PC-3 (cell line): ENCODE results near the gene UBE3C. TPM values are rescaled to one million over a fixed set of nuclear protein-coding genes. Genes with fewer than 3 reads are reported as not detected.

Experiments
- ATAC-seq: fragments of 200-7000 bp; cut with Tn5 transposase; 2 replicates; pipeline ENCODE4 v1.9.1; 2020; ENCODE audit warnings: mild to moderate bottlenecking, moderate library complexity
- BruUV-seq: library from RNA; stranded (reverse); fragments of 400-500 nt; replicated peaks from 2 replicates; lab custom pipeline; 2021; lab: Mats Ljungman, UMichigan
- CTCF ChIA-PET: fragments of 300-600 bp; sonication (Branson Sonifier 250); formaldehyde crosslinking; loops from one replicate; lab custom pipeline; 2022; ENCODE audit warnings: antibody characterized with exemption; lab: Charles Lee
- POLR2A ChIA-PET: fragments of 300-600 bp; sonication (Branson Sonifier 250); formaldehyde crosslinking; loops from one replicate; lab custom pipeline; 2022; ENCODE audit warnings: antibody characterized with exemption; ENCODE audit not compliant: unreplicated experiment; lab: Charles Lee
- DNase-seq: peaks from one replicate; pipeline ENCODE4 v3.0.0-alpha.2; 2015
- H2AFZ ChIP-seq: fragments of 300-600 bp; sonication (generic); 2 replicates; pipeline ENCODE4 v1.6.0; 2016; ENCODE audit warnings: antibody characterized with exemption, low read length
- H3F3A ChIP-seq: fragments of 300-600 bp; sonication (generic); one replicate; pipeline ENCODE4 v1.6.0; 2017; ENCODE audit warnings: antibody characterized with exemption, low read length, control low read depth, mild to moderate bottlenecking; ENCODE audit not compliant: unreplicated experiment
- H3K27ac ChIP-seq: fragments of 300-600 bp; sonication (generic); 2 replicates; pipeline ENCODE4 v1.5.1; 2016; ENCODE audit warnings: mild to moderate bottlenecking, low read length
- H3K27me3 ChIP-seq: fragments of 300-600 bp; sonication (generic); 2 replicates; pipeline ENCODE4 v1.6.1; 2016; ENCODE audit warnings: low read length, mixed read lengths
- H3K36me3 ChIP-seq: fragments of 300-600 bp; sonication (generic); 2 replicates; pipeline ENCODE4 v1.6.1; 2016; ENCODE audit warnings: low read depth, mixed run types, low read length, mixed read lengths
- H3K4me1 ChIP-seq: fragments of 300-600 bp; sonication (generic); 2 replicates; pipeline ENCODE4 v1.5.1; 2016; ENCODE audit warnings: low read length; ENCODE audit not compliant: insufficient read depth
- H3K4me2 ChIP-seq: fragments of 300-600 bp; sonication (generic); 2 replicates; pipeline ENCODE4 v1.6.0; 2016; ENCODE audit warnings: low read length
- H3K4me3 ChIP-seq: fragments of 300-600 bp; sonication (generic); 2 replicates; pipeline ENCODE4 v1.5.1; 2016; ENCODE audit warnings: mild to moderate bottlenecking, low read length, mixed read lengths
- H3K79me2 ChIP-seq: fragments of 300-600 bp; sonication (generic); 2 replicates; pipeline ENCODE4 v1.6.1; 2017; ENCODE audit warnings: low read length, mixed read lengths
- H3K9ac ChIP-seq: fragments of 300-600 bp; sonication (generic); 2 replicates; pipeline ENCODE4 v1.6.0; 2016; ENCODE audit warnings: mild to moderate bottlenecking, low read length
- H3K9me2 ChIP-seq: fragments of 300-600 bp; sonication (generic); replicated peaks from 2 replicates; pipeline ENCODE4 v1.6.1; 2016; ENCODE audit warnings: mixed run types, low read length, mixed read lengths
- H3K9me3 ChIP-seq: fragments of 300-600 bp; sonication (generic); 2 replicates; pipeline ENCODE4 v1.6.1; 2016; ENCODE audit warnings: low read length, mixed read lengths
- H4K20me1 ChIP-seq: fragments of 300-600 bp; sonication (generic); 2 replicates; pipeline ENCODE4 v1.6.1; 2016; ENCODE audit warnings: low read length, mixed read lengths
- CTCF ChIP-seq: fragments of 300-600 bp; sonication (generic); conservative IDR thresholded peaks from 2 replicates; pipeline ENCODE4 v1.5.1; 2017; ENCODE audit warnings: antibody characterized with exemption, low read depth, mild to moderate bottlenecking, low read length
- EZH2 ChIP-seq: fragments of 300-600 bp; sonication (generic); IDR thresholded peaks from one replicate; pipeline ENCODE4 v1.6.1; 2017; ENCODE audit warnings: antibody characterized with exemption, mild to moderate bottlenecking, low read length; ENCODE audit not compliant: unreplicated experiment
- EZH2phosphoT487 ChIP-seq: fragments of 300-600 bp; sonication (generic); IDR thresholded peaks from 2 replicates; pipeline ENCODE4 v1.6.1; 2018; ENCODE audit warnings: mild to moderate bottlenecking, antibody characterized with exemption, low read length, borderline replicate concordance
- intact Hi-C: fragments of 100-400 bp; cut with micrococcal nuclease; formaldehyde crosslinking; loops from 2 replicates; pipeline ENCODE4 v1.9.0; 2023
- total RNA-seq: library from RNA; depleted of rRNA; stranded (reverse); fragments of >200 nt; gene quantifications from 2 replicates; pipeline ENCODE4 v1.2.3, GENCODE V29; 2014

The UBE3C gene
- total RNA-seq, 1 experiment from 2014 or later = 86.6 TPM

GRCh38 chr7:157299317-157299612 is 160.5 kb downstream of the UBE3C start:
- no peak for ATAC-seq
- Histone ChIP-seq H3K27ac (no peak overlapping the region), H3K4me1 (peaks cover 27% of the 10 kb centered on the region), H3K36me3 (no peaks in the 10 kb centered on the region), H3K4me3 (no peak overlapping the region), H4K20me1 (no peaks in the 10 kb centered on the region), H3K9me3 (no peaks in the 10 kb centered on the region), H2AFZ (no peak overlapping the region), H3K9ac (no peak overlapping the region), H3K4me2 (no peak overlapping the region), H3F3A (no peaks in the 10 kb centered on the region), H3K9me2 (no peaks in the 10 kb centered on the region), H3K79me2 (no peaks in the 10 kb centered on the region), H3K27me3 (no peaks in the 10 kb centered on the region)
- DNase-seq = no peak
- BruUV-seq = no TSS peak
- POLR2A ChIA-PET = no interaction called here
- CTCF ChIA-PET = no interaction called here
- intact Hi-C loops = no loop called here
- TF ChIP-seq EZH2phosphoT487 = no peak
- TF ChIP-seq CTCF = no peak
- no peak for TF ChIP-seq EZH2

- Histone ChIP-seq H3K9ac (no peak overlapping the region), H3K9me3 (no peaks in the 10 kb centered on the region), H3K4me1 (peaks cover 27% of the 10 kb centered on the region), H3K27me3 (no peaks in the 10 kb centered on the region), H3K4me3 (no peak overlapping the region), H3K36me3 (no peaks in the 10 kb centered on the region), H3K27ac (no peak overlapping the region), H4K20me1 (no peaks in the 10 kb centered on the region), H3K9me2 (no peaks in the 10 kb centered on the region), H3K79me2 (no peaks in the 10 kb centered on the region), H3F3A (no peaks in the 10 kb centered on the region), H2AFZ (no peak overlapping the region), H3K4me2 (no peak overlapping the region)
- CTCF ChIA-PET = no interaction called here
- no peak for ATAC-seq
- BruUV-seq = no TSS peak
- TF ChIP-seq CTCF (peak; percentile 35; the same call in 1 of the 2 replicates), EZH2phosphoT487 (no peak), EZH2 (no peak)
- peak; percentile 26 for DNase-seq
- POLR2A ChIA-PET = no interaction called here
- intact Hi-C loops = loop anchor here (5.0 kb wide), 1 partner anchor 38 kb away; the partner anchor contains the start of gene DNAJB6
Measured at GRCh38 chr7:157299613-157300368, 161.1 kb downstream of the UBE3C start.

GRCh38 chr7:157300369-157300825 is 161.7 kb downstream of the UBE3C start:
- Histone ChIP-seq H3K9ac (no peak overlapping the region), H3F3A (no peaks in the 10 kb centered on the region), H3K27me3 (no peaks in the 10 kb centered on the region), H3K79me2 (no peaks in the 10 kb centered on the region), H3K4me2 (no peak overlapping the region), H3K9me3 (no peaks in the 10 kb centered on the region), H4K20me1 (no peaks in the 10 kb centered on the region), H3K4me1 (peaks cover 27% of the 10 kb centered on the region), H3K9me2 (no peaks in the 10 kb centered on the region), H3K27ac (no peak overlapping the region), H3K36me3 (no peaks in the 10 kb centered on the region), H2AFZ (no peak overlapping the region), H3K4me3 (no peak overlapping the region)
- no TSS peak for BruUV-seq
- CTCF ChIA-PET = no interaction called here
- no peak for TF ChIP-seq EZH2
- no peak for TF ChIP-seq EZH2phosphoT487
- no peak for TF ChIP-seq CTCF
- no peak for DNase-seq
- ATAC-seq = no peak
- intact Hi-C loops = loop anchor here (5.0 kb wide), 1 partner anchor 37 kb away; the partner anchor contains the start of gene DNAJB6
- POLR2A ChIA-PET = no interaction called here
